ENCODE results near the gene PRPS2. TPM values are rescaled to one million over a fixed set of nuclear protein-coding genes. Genes with fewer than 3 reads are reported as not detected.

Gene PRPS2
- polyA plus RNA-seq, 1 of the 3 experiments (the other 2 are of a cell fraction): 11.1 TPM

DNA sequence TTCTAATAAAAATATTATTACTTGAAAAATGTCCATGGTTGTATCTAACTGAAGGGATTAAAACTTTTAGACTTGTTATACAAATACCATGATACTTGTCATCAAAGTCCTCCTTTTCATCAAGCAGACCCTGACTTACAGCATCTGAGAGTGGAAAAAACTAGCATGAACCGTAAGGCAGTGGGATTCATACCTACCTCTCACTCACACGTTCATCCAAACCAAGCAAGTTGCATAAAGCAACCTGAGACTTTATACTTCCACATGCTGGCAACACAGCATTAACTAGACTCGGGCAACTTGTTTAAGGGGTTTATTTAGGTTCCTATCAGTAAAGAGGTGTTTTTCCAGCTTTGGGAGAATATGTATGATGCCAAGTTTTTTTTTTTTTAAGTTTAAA lies 53.1 kb downstream of the PRPS2 start:
- no peak overlapping the region for H3K9ac ChIP-seq
- H4K20me1 ChIP-seq (ENCODE audit: insufficient read depth): no peaks in the 10 kb centered on the region
- no peaks in the 10 kb centered on the region; the same call in 1 of the 2 replicates for H3K27me3 ChIP-seq (ENCODE audit: insufficient read depth)
- CTCF ChIA-PET: no interaction called here
- no peaks in the 10 kb centered on the region for H3K9me2 ChIP-seq
- H3K9me3 ChIP-seq: no peaks in the 10 kb centered on the region
- TF ChIP-seq RXRA (IDR thresholded peaks at IDR 0.05; ENCODE audit: borderline replicate concordance, low read depth) (no peak), TAF1 (IDR thresholded peaks at IDR 0.05; ENCODE audit: borderline replicate concordance, low read depth, low read length) (no peak), RCOR1 (IDR thresholded peaks at IDR 0.05; ENCODE audit: low read length) (no peak), RFX5 (IDR thresholded peaks at IDR 0.05; ENCODE audit: low read length) (no peak), GABPA (IDR thresholded peaks at IDR 0.05; ENCODE audit: low read depth) (no peak), GATA2 (CRISPR knock-in tag; IDR thresholded peaks at IDR 0.05) (no peak), POLR2AphosphoS5 (IDR thresholded peaks at IDR 0.05; ENCODE audit: low read depth, low read length) (no peak), NRF1 (IDR thresholded peaks at IDR 0.05; ENCODE audit: low read depth, low read length) (no peak), YY1 (IDR thresholded peaks at IDR 0.05; ENCODE audit: low read depth) (no peak), MEF2A (IDR thresholded peaks at IDR 0.05; ENCODE audit: borderline replicate concordance, low read depth) (no peak), CHD2 (IDR thresholded peaks at IDR 0.05; ENCODE audit: low read length, partially characterized antibody) (no peak), MXI1 (IDR thresholded peaks at IDR 0.05; ENCODE audit: low read depth, low read length) (no peak), FOXM1 (IDR thresholded peaks at IDR 0.05; ENCODE audit: low read depth) (no peak), NFIC (IDR thresholded peaks at IDR 0.05; ENCODE audit: borderline replicate concordance) (no peak), TEAD4 (IDR thresholded peaks at IDR 0.05; ENCODE audit: borderline replicate concordance, insufficient read depth) (no peak), EP300 (IDR thresholded peaks at IDR 0.05; ENCODE audit: borderline replicate concordance in 1 of 2, low read depth in 1 of 2, low read length in 1 of 2) (no peak), RAD21 (IDR thresholded peaks at IDR 0.05; ENCODE audit: low read length) (no peak)
- TF ChIP-seq, protein P1, sequence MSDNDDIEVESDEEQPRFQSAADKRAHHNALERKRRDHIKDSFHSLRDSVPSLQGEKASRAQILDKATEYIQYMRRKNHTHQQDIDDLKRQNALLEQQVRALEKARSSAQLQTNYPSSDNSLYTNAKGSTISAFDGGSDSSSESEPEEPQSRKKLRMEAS (IDR thresholded peaks at IDR 0.05; ENCODE audit: low read depth): no peak
- TF ChIP-seq, protein P2, sequence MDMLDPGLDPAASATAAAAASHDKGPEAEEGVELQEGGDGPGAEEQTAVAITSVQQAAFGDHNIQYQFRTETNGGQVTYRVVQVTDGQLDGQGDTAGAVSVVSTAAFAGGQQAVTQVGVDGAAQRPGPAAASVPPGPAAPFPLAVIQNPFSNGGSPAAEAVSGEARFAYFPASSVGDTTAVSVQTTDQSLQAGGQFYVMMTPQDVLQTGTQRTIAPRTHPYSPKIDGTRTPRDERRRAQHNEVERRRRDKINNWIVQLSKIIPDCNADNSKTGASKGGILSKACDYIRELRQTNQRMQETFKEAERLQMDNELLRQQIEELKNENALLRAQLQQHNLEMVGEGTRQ (IDR thresholded peaks at IDR 0.05; ENCODE audit: borderline replicate concordance, low read depth, low read length): no peak
- TF ChIP-seq, protein P3, sequence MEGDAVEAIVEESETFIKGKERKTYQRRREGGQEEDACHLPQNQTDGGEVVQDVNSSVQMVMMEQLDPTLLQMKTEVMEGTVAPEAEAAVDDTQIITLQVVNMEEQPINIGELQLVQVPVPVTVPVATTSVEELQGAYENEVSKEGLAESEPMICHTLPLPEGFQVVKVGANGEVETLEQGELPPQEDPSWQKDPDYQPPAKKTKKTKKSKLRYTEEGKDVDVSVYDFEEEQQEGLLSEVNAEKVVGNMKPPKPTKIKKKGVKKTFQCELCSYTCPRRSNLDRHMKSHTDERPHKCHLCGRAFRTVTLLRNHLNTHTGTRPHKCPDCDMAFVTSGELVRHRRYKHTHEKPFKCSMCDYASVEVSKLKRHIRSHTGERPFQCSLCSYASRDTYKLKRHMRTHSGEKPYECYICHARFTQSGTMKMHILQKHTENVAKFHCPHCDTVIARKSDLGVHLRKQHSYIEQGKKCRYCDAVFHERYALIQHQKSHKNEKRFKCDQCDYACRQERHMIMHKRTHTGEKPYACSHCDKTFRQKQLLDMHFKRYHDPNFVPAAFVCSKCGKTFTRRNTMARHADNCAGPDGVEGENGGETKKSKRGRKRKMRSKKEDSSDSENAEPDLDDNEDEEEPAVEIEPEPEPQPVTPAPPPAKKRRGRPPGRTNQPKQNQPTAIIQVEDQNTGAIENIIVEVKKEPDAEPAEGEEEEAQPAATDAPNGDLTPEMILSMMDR (IDR thresholded peaks at IDR 0.05): no peak
- no peaks in the 10 kb centered on the region for H3K36me3 ChIP-seq (replicated peaks in 1 of 2; ENCODE audit: control insufficient read depth in 1 of 2, insufficient read depth in 2 of 2, low read length in 1 of 2)
- H2AFZ ChIP-seq (ENCODE audit: low read depth): no peak overlapping the region
- H3K27ac ChIP-seq (ENCODE audit: low read depth in 2 of 2, low read length in 1 of 2): no peak overlapping the region
- no peak overlapping the region for H3K4me2 ChIP-seq
- WGBS (ENCODE audit: low lambda C conversion rate): 16% methylated on average over 3 of the region's 3 CpGs
- H3K4me1 ChIP-seq (ENCODE audit: control insufficient read depth in 1 of 2, insufficient read depth in 2 of 2, low read depth in 1 of 2, low read length in 1 of 2): no peaks in the 10 kb centered on the region
- H3K79me2 ChIP-seq (ENCODE audit: insufficient read depth): no peaks in the 10 kb centered on the region
- H3F3A ChIP-seq (replicated peaks; ENCODE audit: insufficient read depth): no peaks in the 10 kb centered on the region
- POLR2A ChIA-PET: no interaction called here
- no peak overlapping the region for H3K4me3 ChIP-seq (ENCODE audit: low read depth in 2 of 2, low read length in 1 of 2)
- no peak for DNase-seq
